Ammon's horn (tissue), 1 donor: ENCODE data around the gene RPS6KL1.

ENCODE experiments used
- DNase-seq: peaks from one replicate; pipeline ENCODE4 v3.0.0-alpha.2; 2016; ENCODE audit warnings: low spot score

Gene RPS6KL1, protein sequence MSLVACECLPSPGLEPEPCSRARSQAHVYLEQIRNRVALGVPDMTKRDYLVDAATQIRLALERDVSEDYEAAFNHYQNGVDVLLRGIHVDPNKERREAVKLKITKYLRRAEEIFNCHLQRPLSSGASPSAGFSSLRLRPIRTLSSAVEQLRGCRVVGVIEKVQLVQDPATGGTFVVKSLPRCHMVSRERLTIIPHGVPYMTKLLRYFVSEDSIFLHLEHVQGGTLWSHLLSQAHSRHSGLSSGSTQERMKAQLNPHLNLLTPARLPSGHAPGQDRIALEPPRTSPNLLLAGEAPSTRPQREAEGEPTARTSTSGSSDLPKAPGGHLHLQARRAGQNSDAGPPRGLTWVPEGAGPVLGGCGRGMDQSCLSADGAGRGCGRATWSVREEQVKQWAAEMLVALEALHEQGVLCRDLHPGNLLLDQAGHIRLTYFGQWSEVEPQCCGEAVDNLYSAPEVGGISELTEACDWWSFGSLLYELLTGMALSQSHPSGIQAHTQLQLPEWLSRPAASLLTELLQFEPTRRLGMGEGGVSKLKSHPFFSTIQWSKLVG

DNA sequence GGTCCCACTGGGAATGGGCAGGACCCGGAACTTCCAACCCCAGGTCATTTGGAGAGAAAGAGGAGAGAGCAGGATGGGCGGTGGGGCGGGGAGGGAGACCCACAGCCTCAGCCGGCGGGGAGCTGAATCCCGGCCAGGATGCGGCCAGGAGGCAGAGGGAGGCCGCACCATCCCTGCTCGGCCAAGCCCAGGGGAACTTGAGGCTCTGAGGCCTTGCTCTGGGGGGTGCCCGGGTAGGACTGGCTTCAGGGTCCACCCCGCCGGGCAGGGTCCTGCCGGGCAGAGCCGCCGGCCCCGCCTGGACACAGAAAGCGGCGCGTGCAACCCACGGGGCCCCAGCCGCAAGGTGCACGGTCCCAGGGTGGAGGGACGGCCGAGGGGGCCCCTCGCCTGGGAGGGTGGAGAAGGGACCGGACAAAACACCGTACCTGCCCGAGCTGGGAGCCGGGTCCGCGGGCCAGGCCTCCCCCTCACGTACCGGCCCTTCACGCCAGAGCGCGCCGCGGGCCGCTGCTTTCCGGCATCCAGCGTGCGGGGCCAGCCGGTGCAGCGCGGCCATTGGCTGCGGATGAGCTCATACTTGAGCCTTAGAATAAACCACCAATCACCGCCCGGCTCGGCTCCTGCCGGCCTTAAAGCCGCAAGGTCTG lies at the start of gene RPS6KL1:
Gene RPS6KL1 (minus strand): TSS at position 509 of the 650 bp plus-strand sequence. CDS start 1,719 bp downstream, outside the sequence.
- peak; percentile 95 for DNase-seq

GRCh38 chr14:74968811-74969210 lies 45.8 kb upstream of the RPS6KL1 start:
- no peak for DNase-seq

DNA sequence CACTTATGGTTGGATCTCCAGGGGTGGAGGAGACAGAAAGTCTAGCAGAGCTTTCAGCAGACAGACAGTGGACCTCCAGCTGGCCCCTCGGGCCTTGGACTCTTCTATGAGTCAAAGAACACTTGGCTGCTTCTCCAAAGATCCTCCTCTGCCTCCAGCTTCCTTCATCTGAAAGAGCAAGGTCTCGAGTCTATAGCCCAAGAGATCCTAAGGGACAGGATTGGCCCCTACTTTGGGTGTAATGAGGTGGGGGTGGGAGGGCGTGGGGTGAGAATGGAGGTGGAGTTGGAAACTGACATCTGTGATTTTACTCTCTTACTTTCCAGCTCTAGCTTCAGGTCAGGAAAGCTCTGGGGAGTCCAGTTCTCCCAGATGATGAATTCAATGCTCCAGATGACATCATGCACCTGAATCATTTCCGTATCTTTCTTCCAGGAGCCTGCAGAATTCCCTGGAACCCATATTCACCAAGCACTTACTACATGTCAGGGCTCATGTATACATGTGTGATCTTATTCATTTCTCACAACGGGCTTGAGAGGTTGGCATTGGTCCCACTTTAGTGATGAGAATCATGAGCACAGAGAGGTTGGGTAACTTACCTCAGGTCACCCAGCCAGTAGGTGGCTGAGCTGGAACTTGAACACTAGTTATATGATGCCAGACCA lies 42.6 kb upstream of the RPS6KL1 start:
- DNase-seq: no peak

DNA sequence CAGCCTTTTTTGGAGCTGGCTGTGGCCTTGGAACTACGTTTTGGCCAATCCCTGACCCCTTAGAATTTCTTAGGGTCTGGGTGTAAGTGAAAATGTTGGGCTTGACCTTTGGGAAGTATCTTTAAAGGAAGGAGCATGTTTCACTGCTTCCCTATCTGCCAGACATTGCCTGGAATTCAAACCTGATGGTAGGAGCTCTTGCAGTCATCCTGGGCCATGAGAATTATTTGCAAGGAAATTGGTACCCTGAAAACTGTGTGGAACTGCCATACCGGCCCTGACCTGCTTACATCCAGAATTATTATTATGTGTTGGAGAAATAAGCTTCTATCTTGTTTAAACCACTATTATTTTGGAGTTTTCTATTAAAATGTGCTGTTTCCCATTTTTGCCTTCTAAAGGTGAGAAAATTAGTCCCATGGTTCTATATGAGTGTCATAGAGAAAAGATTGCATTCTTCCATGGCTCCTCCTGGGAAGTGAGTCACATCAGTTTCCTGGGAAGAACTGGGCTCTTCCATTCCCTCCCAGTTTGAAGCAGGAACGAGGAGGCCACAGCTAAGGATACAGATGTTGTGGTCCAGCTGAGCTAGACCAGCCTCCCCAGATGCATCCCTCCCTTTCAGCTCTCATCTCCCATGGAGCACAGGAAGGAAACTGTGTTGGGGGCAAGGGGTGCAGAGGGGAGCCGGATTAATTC lies 41.9 kb upstream of the RPS6KL1 start:
- no peak for DNase-seq

DNA sequence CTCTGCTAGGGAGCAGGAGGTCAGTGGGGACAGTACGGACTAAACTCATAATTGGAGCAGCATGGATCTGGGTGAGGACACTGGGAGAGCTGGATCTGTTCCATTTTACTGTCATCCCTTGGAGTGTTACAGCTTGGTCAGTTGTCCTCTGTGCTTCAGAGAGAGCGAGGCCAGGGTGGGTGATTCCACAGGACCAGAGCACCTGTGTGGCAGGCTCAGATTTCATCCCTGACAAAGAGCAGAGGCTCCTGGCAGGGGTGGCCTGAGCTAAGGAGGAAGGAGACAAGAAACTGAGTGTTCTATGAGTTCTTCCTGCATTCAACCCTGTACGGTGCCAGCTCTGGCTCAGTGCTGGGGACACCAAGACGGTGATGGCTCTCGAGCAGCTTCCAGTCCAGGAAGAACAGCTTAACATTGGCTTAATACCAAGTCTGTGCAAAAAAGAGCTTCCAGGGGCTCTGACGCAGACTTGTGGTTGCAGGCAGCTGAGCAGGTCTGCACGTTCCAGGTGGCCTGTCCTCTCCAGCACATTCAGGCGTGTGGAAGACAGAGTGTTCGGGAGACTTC lies 40.7 kb upstream of the RPS6KL1 start:
- no peak for DNase-seq

GRCh38 chr14:74963178-74963704 lies 40.2 kb upstream of the RPS6KL1 start:
- DNase-seq: no peak

GRCh38 chr14:74962493-74962892 lies 39.4 kb upstream of the RPS6KL1 start:
- no peak for DNase-seq

- DNase-seq: no peak
Observed at GRCh38 chr14:74962046-74962445, 39.0 kb upstream of the RPS6KL1 start.

GRCh38 chr14:74961238-74961911 lies 38.3 kb upstream of the RPS6KL1 start:
- no peak for DNase-seq

- no peak for DNase-seq
Observed at GRCh38 chr14:74960736-74961135, 37.7 kb upstream of the RPS6KL1 start.

DNA sequence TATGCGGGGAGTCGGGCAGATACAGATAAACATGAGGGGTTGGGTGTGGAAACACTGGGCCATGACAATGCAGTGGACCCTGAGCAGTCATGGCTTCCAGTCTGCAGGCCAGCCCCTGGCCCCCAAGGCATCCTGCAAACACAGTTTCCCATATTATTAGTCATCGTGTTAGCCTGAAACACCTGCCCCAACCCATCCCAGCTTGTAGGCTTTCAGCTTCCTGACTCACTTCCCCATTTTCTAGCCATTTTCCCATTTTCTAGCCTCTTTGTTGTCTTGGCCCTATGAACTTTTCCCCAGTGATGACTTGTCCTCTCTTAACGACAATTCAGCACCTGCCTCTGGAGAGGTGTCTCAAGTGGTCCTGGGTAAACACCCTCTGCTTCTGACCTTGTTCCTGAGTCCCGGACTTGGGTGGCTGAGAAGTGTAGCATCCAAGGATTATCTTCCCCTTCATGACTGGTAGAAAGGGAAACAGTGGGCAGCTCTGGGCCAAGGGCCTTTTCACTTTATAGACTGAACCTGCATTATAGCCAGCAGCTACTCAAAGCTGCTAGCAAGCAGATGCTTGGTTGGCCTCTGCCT lies 36.6 kb upstream of the RPS6KL1 start:
- DNase-seq: no peak

DNA sequence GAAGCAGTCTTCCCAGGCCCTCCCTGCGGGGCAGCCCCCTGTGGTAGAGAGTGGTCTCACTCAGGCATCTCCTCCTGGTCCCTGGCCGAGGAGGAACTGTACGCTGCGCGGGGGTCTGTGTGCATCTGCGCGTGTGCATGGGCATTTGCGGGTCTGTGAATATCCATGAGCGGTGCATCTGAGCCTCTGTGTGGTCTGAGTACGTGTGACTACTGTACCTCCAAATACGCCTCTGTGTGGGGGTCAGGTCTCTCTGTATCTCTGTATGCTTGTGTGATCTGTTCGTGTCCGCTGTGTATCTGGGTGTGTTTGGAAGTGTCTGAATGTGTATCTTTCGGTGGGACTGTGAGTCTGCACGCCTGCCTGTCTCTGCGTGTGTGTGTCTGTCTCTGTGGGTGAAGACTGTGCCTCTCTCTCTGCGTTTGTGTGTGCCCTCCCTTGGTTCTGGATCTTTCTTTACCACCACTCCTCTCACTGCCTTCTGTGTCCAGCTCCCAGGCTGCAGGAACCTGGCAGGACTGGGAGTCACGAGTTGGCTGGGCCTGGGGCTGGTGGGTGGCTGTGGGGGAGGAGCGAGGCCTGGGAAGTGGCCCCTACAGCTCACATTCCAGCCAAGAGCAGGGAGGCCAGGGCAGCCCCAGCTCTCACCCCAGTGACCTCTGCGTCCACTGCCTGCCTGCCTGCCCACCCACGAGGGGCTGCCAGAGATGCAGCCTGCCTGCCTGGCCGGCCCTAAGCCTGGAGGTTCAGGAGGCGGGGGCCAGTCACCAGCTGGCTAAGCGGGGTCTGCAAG lies 33.4 kb upstream of the RPS6KL1 start:
- no peak for DNase-seq

DNA sequence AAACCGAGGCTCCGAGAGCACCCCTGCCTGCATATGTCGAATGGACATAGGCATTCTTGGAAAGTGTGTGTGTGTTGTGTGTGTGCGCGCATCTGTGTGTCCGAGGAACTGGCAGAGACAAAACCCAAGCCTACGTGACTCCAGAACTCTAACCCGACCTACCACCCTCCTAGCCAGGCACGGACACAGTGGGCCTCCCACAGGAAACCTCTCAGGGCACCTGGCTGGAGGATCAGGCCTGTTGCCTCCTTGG lies 32.9 kb upstream of the RPS6KL1 start:
- DNase-seq: no peak

- DNase-seq: no peak
Observed at GRCh38 chr14:74955229-74956026, 32.4 kb upstream of the RPS6KL1 start, which contains the start of gene PGF. TSS of gene PGF (minus strand) at chr14:74955597. CDS start at chr14:74955242, 355 bp downstream.

DNA sequence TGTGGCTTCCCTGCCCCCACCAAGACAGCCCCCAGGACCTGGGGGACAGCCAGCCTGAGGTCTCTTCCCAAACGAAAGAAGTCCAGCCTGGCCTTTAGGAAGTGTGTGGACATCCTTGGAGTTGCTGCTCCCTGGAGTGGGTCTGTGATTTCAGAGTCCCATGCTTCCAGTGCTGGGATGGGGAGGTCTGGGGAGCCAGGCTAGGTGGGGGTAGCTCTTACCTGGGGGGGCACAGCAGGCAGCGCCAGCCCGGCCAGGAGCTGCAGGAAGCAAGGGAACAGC lies 31.8 kb upstream of the RPS6KL1 start:
- no peak for DNase-seq

DNA sequence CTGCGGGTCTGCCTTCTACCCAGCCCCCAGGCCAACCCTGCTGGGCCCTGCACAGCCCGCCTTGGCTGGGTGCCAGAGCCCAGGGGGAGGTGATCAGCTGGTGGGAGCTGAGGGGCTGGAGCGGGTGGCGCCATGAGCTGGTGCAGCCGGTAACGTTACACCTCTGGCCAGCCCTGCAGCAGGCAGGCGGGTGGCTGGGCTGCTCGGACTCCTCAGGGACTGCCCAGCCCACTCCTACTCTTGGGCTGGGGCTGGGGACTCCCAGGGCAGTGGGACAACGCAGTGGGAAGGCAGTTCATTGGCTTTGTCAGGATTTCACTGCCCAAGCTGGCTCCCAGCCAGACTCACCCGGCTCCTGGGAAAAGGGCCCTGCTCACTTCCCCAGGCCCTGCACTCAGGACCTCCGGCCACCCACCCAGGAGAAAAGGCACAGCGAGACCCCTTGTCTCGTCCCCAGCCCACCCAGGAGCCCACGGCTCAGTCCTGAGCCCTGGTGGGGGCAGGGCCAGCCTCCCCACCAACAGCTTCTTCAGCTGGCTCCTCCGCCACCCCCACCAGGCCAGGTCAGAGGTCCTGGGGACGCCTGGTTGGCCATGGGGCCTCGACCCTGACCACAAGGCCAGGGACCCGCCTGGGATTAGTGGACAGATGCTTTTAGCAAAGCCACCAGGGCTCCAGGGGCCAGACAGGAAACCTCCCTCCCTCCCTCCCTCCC lies 31.3 kb upstream of the RPS6KL1 start:
- DNase-seq: no peak

GRCh38 chr14:74953686-74954085 lies 30.6 kb upstream of the RPS6KL1 start:
- no peak for DNase-seq

DNA sequence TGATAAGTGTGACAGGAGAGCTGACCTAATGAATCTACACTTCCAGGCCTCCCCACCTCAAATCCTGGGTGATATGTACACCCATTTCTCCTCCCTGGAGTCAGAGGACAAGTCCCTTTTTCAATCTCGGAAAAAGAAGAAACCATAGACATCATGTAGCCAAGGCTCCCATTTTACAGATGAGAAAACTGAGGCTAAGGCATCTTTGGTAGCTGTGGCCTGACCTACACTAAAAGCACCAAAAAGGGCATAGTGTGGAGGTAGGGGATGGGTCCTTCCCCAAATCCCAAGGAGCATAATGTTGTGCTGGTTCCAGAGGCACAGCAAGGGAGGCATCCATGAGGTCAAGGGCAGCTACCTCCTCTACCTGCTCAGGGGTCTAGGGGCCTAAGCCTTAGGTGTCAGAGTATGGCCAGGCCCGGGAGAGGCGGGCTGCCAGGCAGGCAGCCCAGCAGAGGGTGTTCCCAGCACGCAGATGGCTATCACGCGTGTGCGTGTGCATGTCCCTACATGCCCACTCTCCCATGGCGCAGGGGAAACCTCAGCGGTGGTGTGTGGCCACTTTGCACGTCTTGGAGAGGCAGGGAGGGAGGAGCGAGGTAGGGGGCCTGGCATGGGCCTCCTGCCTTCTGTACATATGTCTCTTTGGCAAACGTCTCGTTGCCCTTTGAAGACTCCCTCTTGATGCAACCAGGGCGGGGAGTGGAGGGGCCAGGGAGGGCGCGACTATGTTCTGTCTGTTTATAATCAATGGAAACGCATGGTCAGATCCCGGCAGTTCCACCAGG lies 29.8 kb upstream of the RPS6KL1 start:
- no peak for DNase-seq
